HEK293 (cell line): ENCODE results near the gene SOWAHA.

Source experiments
- HOXA7 ChIP-seq: sonication (generic); formaldehyde crosslinking; IDR thresholded peaks from 2 replicates; pipeline ENCODE4 v1.8.1; 2022; ENCODE audit warnings: missing genetic modification reagents, borderline replicate concordance
- KLF8 ChIP-seq: fragments of 450-650 bp; formaldehyde crosslinking; IDR thresholded peaks from 2 replicates; pipeline ENCODE4 v1.5.1; 2016; ENCODE audit warnings: missing biosample characterization, missing genetic modification characterization
- MYNN ChIP-seq: fragments of 450-650 bp; formaldehyde crosslinking; IDR thresholded peaks from 2 replicates; pipeline ENCODE4 v1.5.1; 2016; ENCODE audit warnings: missing biosample characterization, missing genetic modification characterization, borderline replicate concordance
- REST ChIP-seq: fragments of 450-650 bp; formaldehyde crosslinking; IDR thresholded peaks from 2 replicates; pipeline ENCODE4 v1.5.1; 2016; ENCODE audit warnings: missing biosample characterization, missing genetic modification characterization

GRCh38 chr5:132778129-132778528, 35.0 kb upstream of the SOWAHA start:
- no peak for TF ChIP-seq KLF8 (tag by site-specific recombination)
- TF ChIP-seq REST (tag by site-specific recombination), result no peak
- TF ChIP-seq HOXA7 (CRISPR knock-in tag), result no peak
- no peak for TF ChIP-seq MYNN (tag by site-specific recombination)
